ENCODE data around the gene PTPRM.

GRCh38 chr18:8366070-8366469, 799.0 kb downstream of the PTPRM start:
- TF ChIP-seq EZH2phosphoT487 (IDR thresholded peaks at IDR 0.05; ENCODE audit: insufficient read depth, low read depth) (no peak), EZH2 (IDR thresholded peaks at IDR 0.05; ENCODE audit: insufficient read depth, poor library complexity, severe bottlenecking) (no peak)
